H9 (cell line): ENCODE data around the gene MEGF9. TPM values are rescaled to one million over a fixed set of nuclear protein-coding genes. Genes with fewer than 3 reads are reported as not detected.

Experiments
- DNase-seq: peaks from one replicate; pipeline ENCODE4 v3.0.0-alpha.2; 2017
- H2AFZ ChIP-seq: one replicate; pipeline ENCODE4 v1.6.1; 2013; ENCODE audit warnings: mild to moderate bottlenecking, low read length, control low read depth, moderate library complexity
- H2AK5ac ChIP-seq: 2 replicates; pipeline ENCODE4 v1.6.1; 2013; ENCODE audit warnings: low read length, control low read depth, mixed read lengths; ENCODE audit not compliant: insufficient read length
- H2BK120ac ChIP-seq: one replicate; pipeline ENCODE4 v1.6.1; 2013; ENCODE audit warnings: low read depth, mild to moderate bottlenecking, low read length, control low read depth, inconsistent platforms; ENCODE audit not compliant: poor library complexity, severe bottlenecking
- H2BK12ac ChIP-seq: 2 replicates; pipeline ENCODE4 v1.6.1; 2013; ENCODE audit warnings: low read length, control low read depth, mixed read lengths, low read depth; ENCODE audit not compliant: insufficient read length
- H2BK15ac ChIP-seq: 2 replicates; pipeline ENCODE4 v1.6.1; 2013; ENCODE audit warnings: low read depth, low read length, control low read depth
- H2BK20ac ChIP-seq: one replicate; pipeline ENCODE4 v1.6.1; 2013; ENCODE audit warnings: low read depth, mild to moderate bottlenecking, low read length, control low read depth, inconsistent platforms; ENCODE audit not compliant: poor library complexity, severe bottlenecking
- H2BK5ac ChIP-seq: 2 replicates; pipeline ENCODE4 v1.6.1; 2013; ENCODE audit warnings: low read length, control low read depth, mixed read lengths; ENCODE audit not compliant: insufficient read length
- H3K14ac ChIP-seq: 2 replicates; pipeline ENCODE4 v1.6.1; 2013; ENCODE audit warnings: low read length, control low read depth; ENCODE audit not compliant: insufficient read depth
- H3K18ac ChIP-seq: 2 replicates; pipeline ENCODE4 v1.6.1; 2013; ENCODE audit warnings: low read depth, mild to moderate bottlenecking, mixed read lengths, low read length, control low read depth; ENCODE audit not compliant: insufficient read length
- H3K23ac ChIP-seq: 2 replicates; pipeline ENCODE4 v1.6.1; 2013; ENCODE audit warnings: low read length, control low read depth, mixed read lengths, low read depth; ENCODE audit not compliant: insufficient read length
- H3K23me2 ChIP-seq: 2 replicates; pipeline ENCODE4 v1.6.1; 2013; ENCODE audit warnings: low read depth, mild to moderate bottlenecking, mixed read lengths, low read length, control low read depth; ENCODE audit not compliant: insufficient read length, poor library complexity, severe bottlenecking
- H3K27ac ChIP-seq: 2 replicates; pipeline ENCODE4 v1.5.1; 2013; ENCODE audit warnings: low read length, control low read depth, mixed read lengths, low read depth; ENCODE audit not compliant: insufficient read length
- H3K27me3 ChIP-seq: 2 replicates; pipeline ENCODE4 v1.6.1; 2013; ENCODE audit warnings: low read length, control low read depth, inconsistent platforms; ENCODE audit not compliant: insufficient read depth
- H3K4ac ChIP-seq: 2 replicates; pipeline ENCODE4 v1.6.1; 2013; ENCODE audit warnings: low read depth, mild to moderate bottlenecking, control low read depth, inconsistent platforms, low read length, moderate library complexity
- H3K4me1 ChIP-seq: 2 replicates; pipeline ENCODE4 v1.6.1; 2013; ENCODE audit warnings: low read length, control low read depth, inconsistent platforms; ENCODE audit not compliant: insufficient read depth
- H3K4me2 ChIP-seq: 2 replicates; pipeline ENCODE4 v1.6.1; 2013; ENCODE audit warnings: low read length, control low read depth, mixed read lengths; ENCODE audit not compliant: insufficient read length, insufficient read depth
- H3K56ac ChIP-seq: 2 replicates; pipeline ENCODE4 v1.6.1; 2013; ENCODE audit warnings: low read depth, mild to moderate bottlenecking, mixed read lengths, low read length, control low read depth; ENCODE audit not compliant: insufficient read length
- H3K79me1 ChIP-seq: 2 replicates; pipeline ENCODE4 v1.6.1; 2013; ENCODE audit warnings: low read depth, mild to moderate bottlenecking, moderate library complexity, low read length, control low read depth, inconsistent platforms; ENCODE audit not compliant: insufficient read depth, poor library complexity, severe bottlenecking
- H3K79me2 ChIP-seq: 2 replicates; pipeline ENCODE4 v1.6.1; 2013; ENCODE audit warnings: low read length, control low read depth, inconsistent platforms; ENCODE audit not compliant: insufficient read depth
- H3K9ac ChIP-seq: 2 replicates; pipeline ENCODE4 v1.6.1; 2013; ENCODE audit warnings: low read length, control low read depth, mixed read lengths; ENCODE audit not compliant: insufficient read length; ENCODE audit errors: extremely low read depth
- H3K9me3 ChIP-seq: one replicate; pipeline ENCODE4 v1.6.1; 2013; ENCODE audit warnings: low read depth, low read length, inconsistent platforms; ENCODE audit not compliant: control insufficient read depth
- H3T11ph ChIP-seq: one replicate; pipeline ENCODE4 v1.6.1; 2013; ENCODE audit warnings: mild to moderate bottlenecking, low read length, control low read depth, inconsistent platforms
- H4K20me1 ChIP-seq: one replicate; pipeline ENCODE4 v1.6.1; 2013; ENCODE audit not compliant: control insufficient read depth, insufficient read length, insufficient read depth
- H4K5ac ChIP-seq: 2 replicates; pipeline ENCODE4 v1.6.1; 2013; ENCODE audit warnings: low read depth, mild to moderate bottlenecking, mixed read lengths, low read length, control low read depth; ENCODE audit not compliant: insufficient read length
- H4K8ac ChIP-seq: replicated peaks from 2 replicates; pipeline ENCODE4 v1.6.1; 2013; ENCODE audit warnings: low read length, control low read depth, mixed read lengths, low read depth; ENCODE audit not compliant: insufficient read length
- H4K91ac ChIP-seq: 2 replicates; pipeline ENCODE4 v1.6.1; 2013; ENCODE audit warnings: low read depth, mild to moderate bottlenecking, moderate library complexity, mixed read lengths, low read length, control low read depth; ENCODE audit not compliant: insufficient read length
- H3K27ac Mint-ChIP-seq, 3 experiments: 2 replicates in 2 of 3; 3 replicates in 1 of 3; pipeline ENCODE4 v1.8.0; 2020 to 2021; ENCODE audit warnings: mixed read lengths in 3 of 3, mild to moderate bottlenecking in 1 of 3, moderate library complexity in 1 of 3
- H3K27me3 Mint-ChIP-seq: 2 replicates; pipeline ENCODE4 v1.8.0; 2021; ENCODE audit warnings: low read depth, mild to moderate bottlenecking, moderate library complexity, mixed read lengths
- H3K36me3 Mint-ChIP-seq, 3 experiments: 2 replicates in 2 of 3; 3 replicates in 1 of 3; pipeline ENCODE4 v1.8.0; 2020 to 2021; ENCODE audit warnings: low read depth in 3 of 3, mixed read lengths in 3 of 3; ENCODE audit not compliant: insufficient read depth in 1 of 3
- H3K4me1 Mint-ChIP-seq, 2 experiments: 2 replicates each; pipeline ENCODE4 v1.8.0; 2020; ENCODE audit warnings: mixed read lengths in 2 of 2
- H3K4me3 Mint-ChIP-seq, 2 experiments: 2 replicates in 1 of 2; 3 replicates in 1 of 2; pipeline ENCODE4 v1.8.0; 2020 to 2021; ENCODE audit warnings: mild to moderate bottlenecking in 2 of 2, mixed read lengths in 2 of 2, moderate library complexity in 1 of 2
- H3K9me3 Mint-ChIP-seq, 2 experiments: 2 replicates in 1 of 2; 3 replicates in 1 of 2; pipeline ENCODE4 v1.8.0; 2020; ENCODE audit warnings: mild to moderate bottlenecking in 2 of 2, mixed read lengths in 2 of 2, moderate library complexity in 1 of 2
- CTCF ChIP-seq: fragments of 200-600 bp; sonication (generic); conservative IDR thresholded peaks from 3 replicates; pipeline ENCODE4 v1.8.0; 2021; ENCODE audit warnings: antibody characterized with exemption, mild to moderate bottlenecking
- WGBS: extraction: QIAGEN DNeasy Blood & Tissue Kit; methylation state at CpG from one replicate; pipeline ENCODE4 v1.1.7; 2013; ENCODE audit warnings: missing lambda C conversion rate, low lambda C conversion rate, mixed read lengths; ENCODE audit not compliant: insufficient read length; ENCODE audit errors: extremely low coverage; 5-methylcytosine and 5-hydroxymethylcytosine counted together
- total RNA-seq: library from RNA; stranded (reverse); gene quantifications from 2 replicates; pipeline ENCODE4 v1.2.1, GENCODE V29; 2021

The MEGF9 gene
- total RNA-seq, 1 experiment from 2014 or later: 0.94 TPM

- Histone ChIP-seq H2AK5ac (no peak overlapping the region), H3T11ph (no peak overlapping the region), H2BK120ac (no peak overlapping the region), H2BK20ac (no peak overlapping the region), H3K79me1 (no peaks in the 10 kb centered on the region), H2BK5ac (no peak overlapping the region), H2BK12ac (no peak overlapping the region), H3K56ac (no peak overlapping the region), H3K4ac (no peak overlapping the region), H3K23ac (no peak overlapping the region), H3K9me3 (no peaks in the 10 kb centered on the region), H4K91ac (no peak overlapping the region), H3K18ac (no peak overlapping the region), H4K5ac (no peak overlapping the region), H3K9ac (no peak overlapping the region), H3K79me2 (no peaks in the 10 kb centered on the region), H3K14ac (no peak overlapping the region), H3K27me3 (no peaks in the 10 kb centered on the region), H2AFZ (no peak overlapping the region), H4K20me1 (no peaks in the 10 kb centered on the region), H2BK15ac (no peak overlapping the region), H3K27ac (no peak overlapping the region), H3K23me2 (no peaks in the 10 kb centered on the region), H4K8ac (no peak overlapping the region), H3K4me1 (no peaks in the 10 kb centered on the region), H3K4me2 (no peak overlapping the region)
- H3K9me3 Mint-ChIP-seq: peaks cover 2 to 5% of the 10 kb centered on the region in 2 experiments; a peak in 2 of 5 replicates
- no peak overlapping the region for H3K4me3 Mint-ChIP-seq
- H3K36me3 Mint-ChIP-seq: no peaks in the 10 kb centered on the region; a peak in 1 of 7 replicates
- no peaks in the 10 kb centered on the region; the same call in none of the 2 replicates for H3K27me3 Mint-ChIP-seq
- H3K4me1 Mint-ChIP-seq: no peaks in the 10 kb centered on the region
- WGBS: no CpG with 5 or more reads among the region's 8 CpGs
- DNase-seq: no peak
- TF ChIP-seq CTCF: no peak
- no peak overlapping the region for H3K27ac Mint-ChIP-seq
These were observed 51.8 kb downstream of the MEGF9 start for GRCh38 chr9:120662513-120662912.
